HL-60 (cell line): ENCODE measurements around the gene FSIP1.

Source experiments
- GABPA ChIP-seq: IDR thresholded peaks from 2 replicates; pipeline ENCODE4 v1.6.1; 2012; ENCODE audit warnings: low read depth
- POLR2AphosphoS5 ChIP-seq: IDR thresholded peaks from 2 replicates; pipeline ENCODE4 v1.6.1; 2012; ENCODE audit warnings: low read depth
- SPI1 ChIP-seq: IDR thresholded peaks from 2 replicates; pipeline ENCODE4 v1.6.1; 2012; ENCODE audit warnings: low read depth, mild to moderate bottlenecking, borderline replicate concordance
- TF ChIP-seq, protein P1 (sequence below): IDR thresholded peaks from one replicate; pipeline ENCODE4 v1.5.1; 2011; ENCODE audit warnings: low read length, control low read depth, inconsistent platforms; ENCODE audit not compliant: insufficient read depth
- TF ChIP-seq, protein P2 (sequence below): IDR thresholded peaks from 2 replicates; pipeline ENCODE4 v1.6.1; 2012; ENCODE audit warnings: low read depth; ENCODE audit not compliant: insufficient replicate concordance

DNA sequence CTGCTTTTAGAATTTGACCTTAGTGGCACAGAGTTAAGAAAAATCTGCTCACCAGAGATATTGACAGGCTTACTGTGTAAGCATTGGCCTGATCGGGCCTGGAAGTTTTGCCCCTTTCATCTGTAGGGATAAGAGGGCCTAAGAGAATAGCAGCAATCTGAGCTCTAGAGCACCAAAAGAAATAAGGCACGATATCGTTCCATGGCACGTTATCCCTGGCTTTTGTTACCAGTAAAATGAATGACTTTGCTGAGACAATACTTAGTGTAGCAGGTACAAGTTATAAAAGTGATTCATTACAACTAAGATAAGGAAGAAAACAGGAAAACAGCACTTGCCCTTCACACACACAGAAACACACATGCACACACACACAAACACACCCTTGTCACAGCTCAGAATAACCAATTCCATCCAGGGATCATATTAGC, 196.8 kb downstream of the FSIP1 start:
- TF ChIP-seq, protein P1, sequence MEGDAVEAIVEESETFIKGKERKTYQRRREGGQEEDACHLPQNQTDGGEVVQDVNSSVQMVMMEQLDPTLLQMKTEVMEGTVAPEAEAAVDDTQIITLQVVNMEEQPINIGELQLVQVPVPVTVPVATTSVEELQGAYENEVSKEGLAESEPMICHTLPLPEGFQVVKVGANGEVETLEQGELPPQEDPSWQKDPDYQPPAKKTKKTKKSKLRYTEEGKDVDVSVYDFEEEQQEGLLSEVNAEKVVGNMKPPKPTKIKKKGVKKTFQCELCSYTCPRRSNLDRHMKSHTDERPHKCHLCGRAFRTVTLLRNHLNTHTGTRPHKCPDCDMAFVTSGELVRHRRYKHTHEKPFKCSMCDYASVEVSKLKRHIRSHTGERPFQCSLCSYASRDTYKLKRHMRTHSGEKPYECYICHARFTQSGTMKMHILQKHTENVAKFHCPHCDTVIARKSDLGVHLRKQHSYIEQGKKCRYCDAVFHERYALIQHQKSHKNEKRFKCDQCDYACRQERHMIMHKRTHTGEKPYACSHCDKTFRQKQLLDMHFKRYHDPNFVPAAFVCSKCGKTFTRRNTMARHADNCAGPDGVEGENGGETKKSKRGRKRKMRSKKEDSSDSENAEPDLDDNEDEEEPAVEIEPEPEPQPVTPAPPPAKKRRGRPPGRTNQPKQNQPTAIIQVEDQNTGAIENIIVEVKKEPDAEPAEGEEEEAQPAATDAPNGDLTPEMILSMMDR, result no peak
- TF ChIP-seq POLR2AphosphoS5 (no peak), GABPA (no peak), SPI1 (no peak)
- TF ChIP-seq, protein P2, sequence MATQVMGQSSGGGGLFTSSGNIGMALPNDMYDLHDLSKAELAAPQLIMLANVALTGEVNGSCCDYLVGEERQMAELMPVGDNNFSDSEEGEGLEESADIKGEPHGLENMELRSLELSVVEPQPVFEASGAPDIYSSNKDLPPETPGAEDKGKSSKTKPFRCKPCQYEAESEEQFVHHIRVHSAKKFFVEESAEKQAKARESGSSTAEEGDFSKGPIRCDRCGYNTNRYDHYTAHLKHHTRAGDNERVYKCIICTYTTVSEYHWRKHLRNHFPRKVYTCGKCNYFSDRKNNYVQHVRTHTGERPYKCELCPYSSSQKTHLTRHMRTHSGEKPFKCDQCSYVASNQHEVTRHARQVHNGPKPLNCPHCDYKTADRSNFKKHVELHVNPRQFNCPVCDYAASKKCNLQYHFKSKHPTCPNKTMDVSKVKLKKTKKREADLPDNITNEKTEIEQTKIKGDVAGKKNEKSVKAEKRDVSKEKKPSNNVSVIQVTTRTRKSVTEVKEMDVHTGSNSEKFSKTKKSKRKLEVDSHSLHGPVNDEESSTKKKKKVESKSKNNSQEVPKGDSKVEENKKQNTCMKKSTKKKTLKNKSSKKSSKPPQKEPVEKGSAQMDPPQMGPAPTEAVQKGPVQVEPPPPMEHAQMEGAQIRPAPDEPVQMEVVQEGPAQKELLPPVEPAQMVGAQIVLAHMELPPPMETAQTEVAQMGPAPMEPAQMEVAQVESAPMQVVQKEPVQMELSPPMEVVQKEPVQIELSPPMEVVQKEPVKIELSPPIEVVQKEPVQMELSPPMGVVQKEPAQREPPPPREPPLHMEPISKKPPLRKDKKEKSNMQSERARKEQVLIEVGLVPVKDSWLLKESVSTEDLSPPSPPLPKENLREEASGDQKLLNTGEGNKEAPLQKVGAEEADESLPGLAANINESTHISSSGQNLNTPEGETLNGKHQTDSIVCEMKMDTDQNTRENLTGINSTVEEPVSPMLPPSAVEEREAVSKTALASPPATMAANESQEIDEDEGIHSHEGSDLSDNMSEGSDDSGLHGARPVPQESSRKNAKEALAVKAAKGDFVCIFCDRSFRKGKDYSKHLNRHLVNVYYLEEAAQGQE, result no peak
